GM12873 (cell line): ENCODE results near the gene SHOX.

ENCODE experiments used
- TF ChIP-seq, protein P1 (sequence below): IDR thresholded peaks from 2 replicates; pipeline ENCODE4 v1.5.1; 2012; ENCODE audit warnings: low read depth, mild to moderate bottlenecking, moderate library complexity, low read length, control low read depth; ENCODE audit not compliant: insufficient read depth; ENCODE audit errors: missing control alignments

The SHOX gene

DNA sequence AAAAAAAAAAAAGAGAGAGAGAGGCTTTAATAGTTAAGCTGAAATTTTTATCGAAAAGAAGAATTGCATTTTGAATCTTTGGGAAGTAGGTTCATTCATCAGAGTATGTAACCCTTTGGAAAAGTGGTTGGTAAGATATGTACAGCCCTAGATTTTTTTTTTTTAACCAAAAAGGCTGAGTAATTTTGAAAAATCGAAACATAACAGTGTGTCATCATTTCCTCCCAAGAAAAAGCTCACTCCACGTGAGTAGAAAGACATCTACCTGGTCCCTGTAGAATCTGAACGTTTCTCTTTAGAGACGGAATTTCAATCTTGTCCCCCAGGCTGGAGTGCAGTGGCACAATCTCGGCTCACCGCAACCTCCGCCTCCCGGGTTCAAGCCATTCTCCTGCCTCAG lies 16.2 kb downstream of the SHOX start:
- TF ChIP-seq, protein P1, sequence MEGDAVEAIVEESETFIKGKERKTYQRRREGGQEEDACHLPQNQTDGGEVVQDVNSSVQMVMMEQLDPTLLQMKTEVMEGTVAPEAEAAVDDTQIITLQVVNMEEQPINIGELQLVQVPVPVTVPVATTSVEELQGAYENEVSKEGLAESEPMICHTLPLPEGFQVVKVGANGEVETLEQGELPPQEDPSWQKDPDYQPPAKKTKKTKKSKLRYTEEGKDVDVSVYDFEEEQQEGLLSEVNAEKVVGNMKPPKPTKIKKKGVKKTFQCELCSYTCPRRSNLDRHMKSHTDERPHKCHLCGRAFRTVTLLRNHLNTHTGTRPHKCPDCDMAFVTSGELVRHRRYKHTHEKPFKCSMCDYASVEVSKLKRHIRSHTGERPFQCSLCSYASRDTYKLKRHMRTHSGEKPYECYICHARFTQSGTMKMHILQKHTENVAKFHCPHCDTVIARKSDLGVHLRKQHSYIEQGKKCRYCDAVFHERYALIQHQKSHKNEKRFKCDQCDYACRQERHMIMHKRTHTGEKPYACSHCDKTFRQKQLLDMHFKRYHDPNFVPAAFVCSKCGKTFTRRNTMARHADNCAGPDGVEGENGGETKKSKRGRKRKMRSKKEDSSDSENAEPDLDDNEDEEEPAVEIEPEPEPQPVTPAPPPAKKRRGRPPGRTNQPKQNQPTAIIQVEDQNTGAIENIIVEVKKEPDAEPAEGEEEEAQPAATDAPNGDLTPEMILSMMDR, result no peak

DNA sequence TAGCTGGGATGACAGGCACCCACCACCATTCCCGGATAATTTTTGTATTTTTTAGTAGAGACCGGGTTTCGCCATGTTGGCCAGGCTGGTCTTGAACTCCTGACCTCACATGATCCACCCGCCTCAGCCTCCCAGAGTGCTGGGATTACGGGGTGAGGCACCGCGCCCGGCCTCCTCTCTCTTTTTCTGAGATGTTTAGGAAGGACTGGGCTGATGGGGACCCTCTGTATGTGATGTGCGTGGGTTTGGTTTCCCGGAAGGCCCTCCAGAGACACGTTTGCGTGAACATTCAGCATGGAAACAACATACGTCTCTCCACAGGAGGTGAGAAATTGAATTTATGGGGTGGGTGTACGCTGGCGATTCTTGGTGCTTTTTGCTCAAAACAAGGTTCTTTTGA lies 18.6 kb downstream of the SHOX start:
- TF ChIP-seq, protein P1, result no peak

DNA sequence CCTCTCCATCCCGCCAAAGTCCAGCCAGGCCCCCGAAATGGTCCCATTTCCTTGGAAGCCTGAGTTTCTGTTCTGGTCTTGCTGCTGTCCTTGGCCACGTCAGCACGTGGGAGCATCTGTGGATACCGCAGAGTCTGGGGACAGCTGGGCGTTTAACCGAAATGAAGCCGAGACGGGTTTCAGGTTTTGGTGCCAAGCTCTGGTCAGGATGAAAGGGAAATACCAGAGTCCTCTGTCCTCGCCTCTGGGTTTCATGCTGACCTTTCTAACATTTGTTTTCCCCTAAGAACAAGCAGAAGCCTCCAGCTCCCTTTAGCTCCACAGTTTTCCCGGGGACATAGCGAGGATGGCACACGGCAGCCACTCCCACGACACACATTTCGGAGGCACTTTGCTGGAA lies 19.7 kb downstream of the SHOX start:
- TF ChIP-seq, protein P1, result no peak

DNA sequence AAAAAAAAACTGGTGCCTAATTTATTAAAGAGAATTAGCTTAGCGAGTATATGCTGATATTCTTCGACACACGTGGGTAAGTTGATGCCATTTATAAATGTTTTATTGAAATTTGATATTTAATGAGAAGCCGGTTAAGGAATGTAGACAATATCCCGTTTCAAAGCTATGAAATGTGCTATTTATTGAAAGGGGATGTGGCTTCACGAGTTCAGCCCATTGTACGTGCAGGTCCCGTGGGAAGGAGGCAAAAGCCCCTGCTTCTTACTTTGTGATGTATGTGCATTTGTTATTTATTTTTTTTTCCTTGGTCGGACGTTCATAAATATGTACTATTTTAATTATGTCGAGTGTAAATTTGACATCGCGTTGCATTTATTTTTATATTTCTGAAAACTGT lies 20.2 kb downstream of the SHOX start:
- TF ChIP-seq, protein P1, result no peak

DNA sequence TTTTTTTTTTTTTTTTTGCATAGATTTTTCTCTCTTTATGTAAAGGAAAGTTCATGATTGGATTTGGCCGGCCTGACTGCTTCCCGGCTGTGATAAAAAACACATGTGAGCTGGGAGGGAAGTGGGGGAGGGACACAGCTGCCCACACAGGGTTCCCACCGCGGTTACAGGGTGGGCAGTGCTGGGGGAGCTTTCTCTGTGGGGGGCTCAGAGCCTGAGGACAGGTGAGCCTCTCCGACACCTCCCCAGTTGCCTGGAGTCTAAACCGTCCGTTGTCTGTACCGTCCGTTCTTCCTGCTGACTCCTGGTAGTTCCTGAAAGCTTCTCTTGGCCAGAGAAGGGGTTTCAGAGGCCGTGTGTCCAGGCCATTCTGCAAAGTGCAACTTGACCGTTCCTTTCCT lies 21.8 kb downstream of the SHOX start:
- TF ChIP-seq, protein P1, result no peak

DNA sequence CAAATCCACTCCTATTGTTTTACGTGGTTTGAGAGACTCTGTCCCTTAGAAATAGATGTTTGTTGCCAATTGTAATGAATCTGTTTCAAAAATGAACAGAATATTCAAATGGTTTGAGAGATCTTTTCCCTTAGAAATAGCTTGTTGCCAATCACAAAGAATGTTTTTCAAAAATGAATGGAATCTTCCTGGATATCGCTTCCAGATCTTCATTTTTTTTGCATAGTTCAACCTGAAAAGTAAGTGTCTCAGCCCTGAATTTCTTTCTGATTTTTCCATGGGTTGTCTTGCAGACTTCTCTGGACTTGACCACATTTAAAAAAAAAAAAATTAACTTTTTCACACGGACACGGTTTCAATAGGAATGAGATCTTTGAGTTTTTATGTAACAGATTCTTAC lies 22.7 kb downstream of the SHOX start:
- TF ChIP-seq, protein P1, result no peak

DNA sequence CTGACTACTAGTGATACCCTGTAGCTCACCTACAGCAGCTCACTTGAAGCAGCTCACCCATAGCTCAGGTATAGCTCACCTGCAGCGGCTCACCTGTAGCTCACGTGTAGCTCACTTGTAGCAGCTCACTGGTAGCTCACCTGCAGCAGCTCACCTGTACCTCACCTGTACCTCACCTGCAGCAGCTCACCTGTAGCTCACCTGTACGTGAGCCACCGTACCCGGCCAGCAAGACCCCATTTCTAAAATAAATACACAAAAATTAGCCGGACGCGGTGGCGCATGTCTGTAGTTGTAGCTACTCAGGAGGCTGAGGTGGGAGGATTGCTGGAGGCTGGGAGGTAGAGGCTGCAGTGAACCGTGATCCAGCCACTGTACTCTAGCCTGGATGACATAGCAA lies 30.6 kb downstream of the SHOX start:
- TF ChIP-seq, protein P1, result no peak
